GM18499 (cell line): ENCODE data around the gene DENND1B.

Experiments used
- ATAC-seq: cut with Tn5 transposase; IDR thresholded peaks from one replicate; pipeline ENCODE4 v1.9.1; 2021; ENCODE audit warnings: moderate number of reproducible peaks; ENCODE audit not compliant: insufficient read depth, unreplicated experiment

The DENND1B gene

DNA sequence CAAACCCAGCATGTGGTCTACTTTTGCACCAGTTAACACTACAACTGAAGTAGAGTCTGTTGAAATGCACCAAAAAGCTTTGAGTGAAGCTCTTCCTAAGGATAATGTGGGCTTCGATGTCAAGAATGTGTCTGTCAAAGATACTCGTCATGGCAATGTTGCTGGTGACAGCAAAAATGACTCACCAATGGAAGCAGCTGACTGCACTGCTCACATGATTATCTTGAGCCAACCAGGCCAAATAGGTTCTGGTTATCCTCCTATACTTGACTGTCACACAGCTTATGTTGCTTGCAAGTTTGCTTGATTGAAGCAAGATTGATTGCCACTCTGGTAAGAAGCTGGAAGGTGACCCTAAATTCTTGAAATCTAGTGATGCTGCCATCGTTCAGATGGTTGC lies 85.2 kb downstream of the DENND1B start:
- no peak for ATAC-seq

DNA sequence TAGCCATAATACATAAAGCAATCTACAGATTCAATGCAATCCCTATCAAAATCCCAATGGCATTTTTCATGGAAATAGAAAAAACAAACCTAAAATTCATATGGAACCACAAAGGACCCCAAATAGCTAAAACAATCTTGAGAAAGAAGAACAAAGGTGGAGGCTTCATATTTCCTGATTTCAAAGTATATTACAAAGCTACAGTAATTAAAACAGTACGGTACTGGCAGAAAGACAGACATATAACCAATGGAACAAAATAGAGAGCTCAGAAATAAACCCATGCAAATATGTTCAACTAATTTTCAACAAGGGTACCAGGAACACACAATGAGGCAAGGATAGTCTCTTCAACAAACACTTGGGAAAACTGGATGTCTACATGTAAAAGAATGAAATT lies 87.0 kb downstream of the DENND1B start:
- ATAC-seq: no peak

DNA sequence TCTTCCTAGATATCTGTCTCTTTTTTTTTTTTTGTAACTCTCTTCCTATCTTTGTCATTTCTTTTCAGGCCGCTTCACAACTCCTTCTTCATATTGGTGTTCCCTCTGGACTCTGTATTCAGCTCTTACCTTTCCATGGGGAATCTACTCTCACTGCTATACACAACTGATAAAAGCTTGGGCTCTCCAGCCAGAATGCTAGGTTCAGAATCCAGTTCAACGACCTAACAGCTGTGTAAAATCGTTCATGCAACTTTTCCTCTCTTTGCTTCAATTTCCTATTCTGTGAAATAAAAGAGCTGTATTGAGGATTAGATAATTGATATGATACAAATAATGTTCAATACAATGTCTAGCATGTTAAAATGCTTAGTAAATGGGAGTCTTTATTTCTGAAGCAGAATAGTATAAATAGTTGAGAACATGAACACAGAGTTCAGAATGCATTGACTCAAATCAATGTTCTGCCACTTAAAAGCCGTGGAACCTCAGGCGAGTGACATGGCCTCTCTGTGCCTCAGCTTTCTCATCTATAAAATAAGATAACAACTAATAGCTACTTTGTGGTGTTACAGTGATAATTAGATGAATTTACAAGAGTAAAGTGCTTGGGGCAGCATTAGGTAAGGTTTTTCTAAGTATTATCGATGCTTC lies 88.5 kb downstream of the DENND1B start:
- ATAC-seq: no peak

GRCh38 chr1:197686231-197686630 lies 89.0 kb downstream of the DENND1B start:
- ATAC-seq: no peak

DNA sequence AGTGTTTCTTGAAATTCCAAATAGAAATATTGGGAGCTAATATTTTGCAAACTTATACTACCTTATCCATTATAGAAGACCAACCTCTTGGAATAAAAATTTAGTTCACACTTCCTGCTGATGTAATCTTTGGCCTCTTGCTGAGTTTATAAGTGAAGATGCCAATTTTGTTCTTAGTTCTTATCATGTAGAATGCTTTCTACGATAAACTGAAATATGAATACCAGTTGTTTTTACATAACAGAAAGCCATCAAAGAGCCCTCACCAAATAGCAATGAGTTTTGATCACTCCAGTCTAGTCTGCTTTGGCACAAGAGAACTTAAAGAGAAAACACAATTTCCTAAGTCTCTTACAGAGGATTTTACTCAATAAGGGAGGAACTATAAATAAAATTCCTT lies 89.5 kb downstream of the DENND1B start:
- no peak for ATAC-seq

DNA sequence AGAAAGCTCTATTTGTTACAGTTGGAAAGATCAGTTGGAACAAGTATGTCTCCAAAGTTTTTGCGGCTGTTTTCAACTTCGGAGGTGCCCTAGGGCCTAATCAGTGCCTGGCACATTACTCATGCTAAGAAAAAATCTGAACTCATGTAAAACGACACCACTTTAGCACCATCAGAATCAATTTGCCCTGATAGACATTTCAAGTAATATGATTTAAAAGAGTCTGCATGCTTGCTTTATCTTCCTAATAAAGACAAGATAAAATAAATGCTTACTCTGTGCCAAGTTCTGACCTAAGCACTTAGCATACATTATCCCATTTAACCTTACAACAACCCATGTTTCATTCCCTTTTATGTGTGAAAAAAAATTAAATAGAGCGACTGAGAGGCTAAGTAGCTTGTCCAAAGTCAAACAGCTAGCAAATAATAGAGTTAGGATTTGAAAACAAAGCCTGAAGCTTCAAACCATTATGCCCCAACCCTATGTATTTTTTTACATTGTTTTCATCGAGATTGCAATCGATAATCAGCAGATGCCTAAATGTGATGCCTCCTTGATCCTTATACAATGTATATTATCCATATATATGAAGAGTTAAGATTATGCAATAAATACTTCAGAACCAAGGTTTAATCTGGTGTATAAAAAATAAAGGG lies 91.3 kb downstream of the DENND1B start:
- ATAC-seq: no peak

- ATAC-seq: no peak
Measured at GRCh38 chr1:197683280-197683679, 92.0 kb downstream of the DENND1B start.

GRCh38 chr1:197680311-197680710 lies 95.0 kb downstream of the DENND1B start:
- no peak for ATAC-seq

DNA sequence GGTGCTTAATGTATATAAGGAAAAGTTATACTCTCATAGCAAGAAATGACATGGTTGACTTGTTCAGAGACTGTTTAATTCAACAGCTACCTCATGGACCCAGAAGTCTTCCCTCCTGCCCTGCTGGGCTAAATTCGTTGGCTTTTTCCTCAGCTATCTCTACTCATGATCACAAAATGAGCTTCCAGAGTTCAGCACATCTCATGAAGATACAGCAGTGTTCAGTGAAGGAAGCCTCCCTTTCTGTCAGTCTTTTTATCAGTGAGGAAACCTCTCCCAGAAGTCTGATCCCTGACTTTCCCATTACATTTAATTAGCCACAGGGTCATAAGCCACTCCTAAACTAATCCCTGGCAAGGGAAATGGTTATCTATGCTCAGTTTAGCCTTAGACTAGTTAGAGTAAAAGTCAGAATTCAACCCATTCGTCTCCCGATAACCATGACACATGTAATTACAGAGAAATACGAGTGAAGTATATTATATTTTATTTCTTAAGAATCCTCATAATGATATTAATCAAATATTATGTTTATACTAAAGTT lies 97.5 kb downstream of the DENND1B start:
- no peak for ATAC-seq

DNA sequence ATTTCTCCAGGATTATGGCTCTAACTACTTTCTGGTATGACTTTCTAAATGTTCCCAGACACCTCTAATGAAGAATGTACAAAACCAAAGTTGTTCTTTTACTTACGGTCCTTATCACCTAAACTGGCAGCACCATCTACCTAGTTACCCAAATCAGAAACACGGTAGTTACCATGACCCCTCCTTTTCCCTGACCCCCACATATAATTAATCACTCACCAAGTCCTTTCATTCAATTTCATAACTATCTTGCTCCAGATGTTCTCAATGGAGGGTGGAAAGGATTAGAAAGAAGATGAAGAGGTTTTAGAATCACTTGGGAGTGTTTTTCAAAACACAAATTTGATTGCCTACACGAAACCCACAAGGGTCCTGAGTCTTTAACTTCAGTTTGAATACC lies 98.0 kb downstream of the DENND1B start:
- ATAC-seq: no peak

DNA sequence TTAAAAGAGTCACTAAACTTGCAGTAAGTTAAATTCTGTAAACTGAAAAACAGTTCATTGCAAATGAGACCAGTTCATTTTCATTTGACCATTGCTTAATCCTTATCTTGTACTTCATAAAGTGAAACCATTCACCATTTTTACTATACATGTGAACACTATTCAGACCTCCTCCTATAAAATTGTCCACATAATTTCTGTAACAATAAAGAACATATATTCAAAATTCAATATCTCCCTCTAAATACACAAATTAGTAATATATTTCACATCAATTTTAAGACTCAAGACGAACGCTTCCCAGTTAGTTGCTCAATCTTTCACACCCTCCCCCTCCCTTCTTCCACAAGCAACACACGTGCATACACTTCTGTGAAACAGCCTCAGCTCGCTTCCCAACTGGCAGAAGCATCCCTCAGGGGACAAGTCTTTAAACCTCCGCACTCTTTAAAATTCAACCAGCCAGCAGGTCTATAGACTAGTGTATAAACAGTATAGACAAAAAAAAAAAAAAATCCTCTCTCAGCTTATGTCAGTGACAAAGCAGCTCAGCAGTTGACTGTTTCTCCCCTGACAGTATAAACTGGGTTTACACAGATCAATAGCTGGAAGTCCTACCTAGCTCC lies 99.6 kb downstream of the DENND1B start:
- ATAC-seq: no peak

GRCh38 chr1:197674286-197674685 lies 101.0 kb downstream of the DENND1B start:
- no peak for ATAC-seq

DNA sequence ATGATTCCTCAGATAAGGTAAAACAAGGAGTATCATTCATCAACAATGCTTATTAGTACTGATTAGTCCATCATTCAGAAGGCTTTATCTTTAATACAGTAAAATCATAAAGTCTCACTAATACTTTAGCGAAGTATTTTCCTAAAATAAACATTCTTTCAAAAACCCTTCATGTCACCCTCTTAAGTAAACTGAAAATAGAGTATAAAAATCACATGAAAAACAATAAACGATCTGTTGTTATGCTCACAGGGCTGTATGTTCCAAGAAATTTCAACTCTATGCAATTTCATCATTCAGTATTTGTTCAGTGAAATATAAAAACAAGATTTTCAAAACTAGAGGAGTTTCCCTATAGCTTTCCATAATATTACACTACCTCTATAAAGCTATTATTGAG lies 102.0 kb downstream of the DENND1B start:
- no peak for ATAC-seq

- no peak for ATAC-seq
Measured at GRCh38 chr1:197672347-197672746, 102.9 kb downstream of the DENND1B start.

GRCh38 chr1:197671920-197672319 lies 103.4 kb downstream of the DENND1B start:
- no peak for ATAC-seq

DNA sequence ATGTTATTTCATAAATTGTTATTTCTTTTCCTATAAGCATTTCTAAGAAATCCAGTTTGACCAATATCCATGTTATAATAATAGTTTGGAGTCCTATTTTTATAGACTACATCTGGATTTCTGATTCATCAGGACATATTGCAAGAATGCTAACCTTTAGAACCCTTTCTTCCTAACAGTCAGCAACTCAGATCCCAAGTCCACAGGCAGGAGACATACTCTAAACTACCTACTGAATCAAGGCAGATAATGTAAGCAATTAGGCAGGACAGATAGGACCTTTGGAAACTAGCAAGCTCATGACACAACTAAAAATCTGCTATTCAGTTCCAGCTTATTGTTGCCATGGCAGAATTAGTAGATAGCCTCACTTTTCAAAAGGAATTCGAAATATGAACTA lies 104.1 kb downstream of the DENND1B start:
- no peak for ATAC-seq

DNA sequence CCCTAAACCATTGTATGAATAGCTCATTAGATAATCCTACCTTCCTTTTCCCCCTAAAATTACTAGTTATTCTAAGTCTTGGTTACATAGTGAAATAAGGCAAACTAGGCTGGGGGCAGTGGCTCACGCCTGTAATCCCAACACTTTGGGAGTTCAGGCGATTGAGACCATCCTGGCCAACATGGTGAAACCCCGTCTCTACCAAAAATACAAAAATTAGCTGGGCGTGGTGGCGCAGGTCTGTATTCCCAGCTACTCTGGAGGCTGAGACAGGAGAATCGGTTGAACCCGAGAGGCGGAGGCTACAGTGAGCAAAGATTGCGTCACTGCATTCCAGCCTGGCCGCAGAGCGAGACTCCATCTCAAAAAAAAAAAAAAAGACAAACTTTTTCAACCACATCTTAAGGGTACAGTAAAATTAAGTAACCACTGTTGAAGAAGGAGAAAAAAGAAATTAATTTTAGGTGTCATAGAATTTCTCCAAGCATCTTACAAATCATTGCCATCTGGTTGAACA lies 108.5 kb downstream of the DENND1B start:
- no peak for ATAC-seq

DNA sequence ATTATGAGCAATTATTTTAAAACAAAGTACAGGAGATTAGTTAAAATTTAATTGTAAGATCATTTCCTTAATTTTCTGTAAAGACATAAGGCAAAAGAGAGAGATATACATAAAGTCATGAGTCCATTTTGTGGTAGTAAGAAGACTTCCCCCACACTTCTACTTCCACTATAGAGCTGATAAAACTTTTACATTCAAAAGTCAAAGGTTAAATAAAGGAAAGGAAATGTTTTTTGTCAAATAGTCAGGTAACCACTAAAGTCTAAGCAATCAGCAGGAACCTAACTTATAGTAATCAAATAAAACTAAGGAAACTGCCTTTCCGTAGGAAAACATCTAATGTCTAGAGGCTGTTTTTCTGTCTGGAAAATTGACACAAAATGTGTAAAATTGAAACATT lies 110.9 kb downstream of the DENND1B start:
- no peak for ATAC-seq

DNA sequence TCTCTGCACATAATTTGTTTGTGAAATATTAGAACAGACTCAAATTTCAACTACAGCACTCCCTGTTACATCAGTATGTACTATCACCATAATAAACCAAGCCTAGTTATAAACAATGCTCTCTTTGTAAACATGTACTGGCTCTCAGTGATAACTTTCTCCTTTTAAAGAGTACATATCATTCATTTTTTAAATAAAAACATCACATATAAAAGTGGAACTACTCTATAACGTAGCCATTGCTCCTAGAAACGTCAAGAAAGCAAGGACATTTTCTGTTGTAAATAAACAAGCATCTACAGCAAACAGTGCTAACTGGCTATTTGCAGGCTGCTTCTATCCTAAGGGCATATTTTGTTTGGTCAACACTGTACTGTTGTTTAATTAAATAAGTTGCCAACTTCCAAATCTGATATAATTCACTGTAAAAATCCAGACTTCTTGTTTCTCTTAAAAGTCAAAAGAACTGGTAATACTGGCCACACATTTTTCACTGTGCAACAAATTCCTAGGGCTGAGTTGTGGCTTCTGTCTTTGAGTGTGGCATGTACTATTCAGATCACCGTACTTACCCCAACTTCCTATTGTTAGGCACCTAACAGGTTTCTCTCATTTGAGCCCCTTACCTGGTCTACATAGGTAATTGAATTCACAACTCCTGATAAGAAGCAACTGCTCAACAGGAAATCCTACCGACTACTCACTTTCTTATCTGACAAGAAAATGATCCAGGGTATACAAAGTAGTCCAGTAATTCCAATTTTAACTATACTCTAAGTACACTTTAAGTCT lies 111.9 kb downstream of the DENND1B start:
- no peak for ATAC-seq

DNA sequence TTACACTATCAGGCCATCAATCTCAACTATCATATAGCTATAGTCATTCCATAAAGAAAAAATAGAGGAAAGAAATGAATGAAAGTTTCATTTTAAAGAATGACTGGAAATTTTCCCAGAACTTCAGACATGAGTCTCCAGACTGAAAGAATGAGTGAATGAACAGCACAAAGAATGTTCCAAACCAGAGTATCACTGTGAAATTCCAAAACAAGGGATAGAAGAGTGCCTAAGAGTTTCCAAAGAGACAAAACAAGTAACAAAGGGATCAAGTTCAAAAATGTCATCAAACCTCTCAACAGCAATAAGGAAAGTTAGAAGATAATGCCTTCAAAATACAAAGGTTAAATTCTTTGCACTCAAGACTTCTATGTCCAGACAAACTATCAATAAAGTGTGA lies 114.9 kb downstream of the DENND1B start:
- no peak for ATAC-seq

- ATAC-seq: no peak
Measured at GRCh38 chr1:197659171-197659570, 116.1 kb downstream of the DENND1B start.
